ES-I3 (cell line): ENCODE data around the gene CEP85L.

Source experiments
- H3K36me3 ChIP-seq: 2 replicates; pipeline ENCODE4 v1.6.1; 2013; ENCODE audit warnings: mild to moderate bottlenecking, low read length, control low read depth, moderate library complexity; ENCODE audit not compliant: insufficient read depth
- H3K4me1 ChIP-seq: 2 replicates; pipeline ENCODE4 v1.6.1; 2013; ENCODE audit warnings: mild to moderate bottlenecking, control low read depth, low read length; ENCODE audit not compliant: insufficient read depth
- H3K9ac ChIP-seq: 2 replicates; pipeline ENCODE4 v1.6.1; 2013; ENCODE audit warnings: low read depth, mild to moderate bottlenecking, low read length, moderate library complexity
- H3K9me3 ChIP-seq: 2 replicates; pipeline ENCODE4 v1.6.1; 2013; ENCODE audit warnings: mild to moderate bottlenecking, low read length, moderate library complexity; ENCODE audit not compliant: control insufficient read depth, insufficient read depth

Gene CEP85L

GRCh38 chr6:118646977-118647376 lies 4.4 kb downstream of the CEP85L start:
- no peaks in the 10 kb centered on the region for H3K36me3 ChIP-seq
- H3K4me1 ChIP-seq = peaks cover 3% of the 10 kb centered on the region; the same call in 1 of the 2 replicates
- no peaks in the 10 kb centered on the region for H3K9me3 ChIP-seq
- H3K9ac ChIP-seq = no peak overlapping the region

GRCh38 chr6:118645395-118645794 lies 6.0 kb downstream of the CEP85L start:
- Histone ChIP-seq H3K9ac (no peak overlapping the region), H3K4me1 (peaks cover 3% of the 10 kb centered on the region; the same call in 1 of the 2 replicates), H3K9me3 (no peaks in the 10 kb centered on the region), H3K36me3 (no peaks in the 10 kb centered on the region)

- H3K9ac ChIP-seq = no peak overlapping the region
- H3K9me3 ChIP-seq = no peaks in the 10 kb centered on the region
- H3K36me3 ChIP-seq = no peaks in the 10 kb centered on the region
- H3K4me1 ChIP-seq = peaks cover under 1% of the 10 kb centered on the region; the same call in 1 of the 2 replicates
These were observed 7.4 kb downstream of the CEP85L start for GRCh38 chr6:118644007-118644406.

- H3K9me3 ChIP-seq = no peaks in the 10 kb centered on the region
- no peaks in the 10 kb centered on the region for H3K36me3 ChIP-seq
- H3K4me1 ChIP-seq = no peaks in the 10 kb centered on the region
- H3K9ac ChIP-seq = no peak overlapping the region
These were observed 10.3 kb downstream of the CEP85L start for GRCh38 chr6:118641042-118641441.

GRCh38 chr6:118639054-118639964 lies 12.1 kb downstream of the CEP85L start:
- H3K9ac ChIP-seq = no peak overlapping the region
- no peaks in the 10 kb centered on the region for H3K9me3 ChIP-seq
- H3K4me1 ChIP-seq = no peaks in the 10 kb centered on the region
- no peaks in the 10 kb centered on the region for H3K36me3 ChIP-seq

- H3K4me1 ChIP-seq = no peaks in the 10 kb centered on the region
- no peaks in the 10 kb centered on the region for H3K9me3 ChIP-seq
- no peaks in the 10 kb centered on the region for H3K36me3 ChIP-seq
- H3K9ac ChIP-seq = no peak overlapping the region
These were observed 13.1 kb downstream of the CEP85L start for GRCh38 chr6:118638288-118638687.

- H3K4me1 ChIP-seq = no peaks in the 10 kb centered on the region
- H3K9me3 ChIP-seq = no peaks in the 10 kb centered on the region
- no peak overlapping the region for H3K9ac ChIP-seq
- no peaks in the 10 kb centered on the region for H3K36me3 ChIP-seq
These were observed 15.3 kb downstream of the CEP85L start for GRCh38 chr6:118635909-118636735.

- Histone ChIP-seq H3K4me1 (peaks cover 16% of the 10 kb centered on the region; the same call in 1 of the 2 replicates), H3K9ac (no peak overlapping the region), H3K9me3 (no peaks in the 10 kb centered on the region), H3K36me3 (no peaks in the 10 kb centered on the region)
These were observed 19.0 kb downstream of the CEP85L start for GRCh38 chr6:118632359-118632758.

- Histone ChIP-seq H3K4me1 (peaks cover 16% of the 10 kb centered on the region; the same call in 1 of the 2 replicates), H3K36me3 (no peaks in the 10 kb centered on the region), H3K9ac (no peak overlapping the region), H3K9me3 (peaks cover 6% of the 10 kb centered on the region; the same call in 1 of the 2 replicates)
These were observed 20.5 kb downstream of the CEP85L start for GRCh38 chr6:118630923-118631322.

GRCh38 chr6:118630067-118630466 lies 21.3 kb downstream of the CEP85L start:
- Histone ChIP-seq H3K9me3 (peaks cover 9% of the 10 kb centered on the region; the same call in 1 of the 2 replicates), H3K9ac (no peak overlapping the region), H3K36me3 (no peaks in the 10 kb centered on the region), H3K4me1 (peaks cover 16% of the 10 kb centered on the region; the same call in 1 of the 2 replicates)

GRCh38 chr6:118627724-118628123 lies 23.7 kb downstream of the CEP85L start:
- Histone ChIP-seq H3K36me3 (no peaks in the 10 kb centered on the region), H3K9me3 (peaks cover 9% of the 10 kb centered on the region; the same call in 1 of the 2 replicates), H3K4me1 (peaks cover 16% of the 10 kb centered on the region; the same call in 1 of the 2 replicates), H3K9ac (no peak overlapping the region)

GRCh38 chr6:118625833-118626232 lies 25.6 kb downstream of the CEP85L start:
- H3K36me3 ChIP-seq = no peaks in the 10 kb centered on the region
- peaks cover 14% of the 10 kb centered on the region; the same call in 1 of the 2 replicates for H3K4me1 ChIP-seq
- no peak overlapping the region for H3K9ac ChIP-seq
- H3K9me3 ChIP-seq = peaks cover 9% of the 10 kb centered on the region; the same call in 1 of the 2 replicates

GRCh38 chr6:118621799-118622470 lies 29.5 kb downstream of the CEP85L start:
- no peak overlapping the region for H3K9ac ChIP-seq
- no peaks in the 10 kb centered on the region for H3K4me1 ChIP-seq
- peaks cover 9% of the 10 kb centered on the region; the same call in 1 of the 2 replicates for H3K9me3 ChIP-seq
- H3K36me3 ChIP-seq = no peaks in the 10 kb centered on the region

GRCh38 chr6:118620202-118620601 lies 31.2 kb downstream of the CEP85L start:
- no peaks in the 10 kb centered on the region; the same call in 1 of the 2 replicates for H3K9me3 ChIP-seq

More at GRCh38 chr6:118620202-118620601, 31.2 kb downstream of the CEP85L start:
- Histone ChIP-seq H3K9ac (no peak overlapping the region), H3K4me1 (no peaks in the 10 kb centered on the region), H3K36me3 (no peaks in the 10 kb centered on the region)
